ENCODE data around the gene PALLD.

The PALLD gene

DNA sequence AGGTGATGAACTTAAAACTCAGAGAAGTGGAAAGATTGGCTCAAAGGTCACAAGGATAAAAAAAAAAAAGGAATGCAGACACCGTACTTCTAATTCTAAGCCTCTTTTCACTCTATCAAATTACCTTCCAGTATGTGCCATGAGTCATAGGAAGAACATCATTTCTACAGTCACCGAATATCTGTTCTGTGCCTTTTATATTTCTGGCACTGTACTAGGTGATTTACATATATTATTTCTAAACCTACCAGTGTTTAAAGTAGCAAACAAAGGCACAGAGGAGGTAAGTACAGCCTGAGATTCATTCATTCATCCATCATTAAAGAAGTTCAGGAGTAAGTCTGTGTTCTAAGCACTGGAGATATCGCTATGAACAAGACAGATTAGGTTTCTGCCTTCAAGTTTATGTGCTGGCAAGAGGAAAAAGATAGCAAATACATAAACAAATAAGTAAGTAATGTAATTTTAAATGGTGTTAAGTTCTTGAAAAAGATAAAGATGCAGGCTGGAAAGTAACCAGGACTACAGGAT is 65.3 kb downstream of the PALLD start:
- DNase-seq, result no peak

GRCh38 chr4:168564023-168564422 is 67.2 kb downstream of the PALLD start:
- no peak for DNase-seq

DNA sequence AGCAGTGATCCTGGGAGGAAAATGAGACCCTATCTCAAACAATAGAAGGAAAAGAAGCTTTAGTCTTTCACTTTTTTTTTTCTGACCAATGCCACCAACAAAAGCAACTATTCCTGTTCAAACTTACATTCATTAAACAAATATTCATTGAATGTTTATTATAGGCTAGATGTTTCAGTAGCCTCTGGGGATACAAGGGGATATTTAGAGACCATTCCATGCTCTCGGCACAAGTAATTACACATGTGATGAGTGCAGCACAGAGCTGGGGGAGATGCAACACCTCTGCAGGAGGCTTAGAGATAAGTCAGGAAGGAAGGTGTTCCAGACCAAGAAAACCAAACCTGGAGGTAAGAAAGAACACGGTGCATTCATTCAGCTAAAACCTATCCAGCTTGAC is 68.3 kb downstream of the PALLD start:
- DNase-seq, result no peak

- DNase-seq, result no peak
These were observed 69.9 kb downstream of the PALLD start for GRCh38 chr4:168566726-168567125.

DNA sequence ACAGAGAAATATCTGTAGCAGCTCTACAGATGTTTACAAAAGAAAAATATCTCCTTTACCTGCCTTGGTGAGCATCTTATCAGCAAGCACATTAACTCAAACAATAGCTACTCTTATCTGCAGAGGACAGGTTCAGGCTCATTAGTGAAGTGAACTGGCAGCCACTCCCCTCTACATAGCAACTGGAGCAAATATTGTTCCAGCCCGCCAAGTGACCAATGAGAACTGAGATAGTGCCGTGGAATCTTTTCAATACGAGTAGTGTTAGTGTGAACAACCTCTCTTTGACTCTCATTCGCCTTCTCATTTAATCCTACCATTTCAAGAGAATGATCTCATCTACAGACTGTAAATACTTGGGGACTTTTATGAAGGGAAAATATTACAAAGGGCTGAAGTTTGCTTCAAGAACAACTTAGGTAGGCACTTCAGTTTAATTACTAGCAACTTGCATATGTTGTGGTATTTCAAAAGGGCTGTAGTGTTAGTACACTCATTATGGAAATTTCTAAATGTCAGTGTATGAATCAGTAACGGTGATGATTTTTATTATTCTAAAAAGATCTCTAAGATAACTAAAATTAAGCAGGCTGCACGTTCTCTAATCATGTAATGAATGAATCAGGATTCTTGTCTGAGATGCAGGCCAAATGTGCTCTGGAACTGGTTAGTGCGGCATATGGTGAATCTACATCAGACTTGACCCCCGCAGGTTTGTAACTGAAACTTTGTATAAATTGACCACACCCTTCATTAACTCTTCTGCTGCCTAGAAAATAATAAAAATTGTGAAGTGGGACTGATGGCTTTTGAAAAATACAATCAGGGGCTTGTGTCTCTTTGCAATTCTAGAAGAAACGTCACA is 72.4 kb downstream of the PALLD start:
- no peak for DNase-seq

- DNase-seq, result no peak
These were observed 73.1 kb downstream of the PALLD start for GRCh38 chr4:168569931-168570276.

DNA sequence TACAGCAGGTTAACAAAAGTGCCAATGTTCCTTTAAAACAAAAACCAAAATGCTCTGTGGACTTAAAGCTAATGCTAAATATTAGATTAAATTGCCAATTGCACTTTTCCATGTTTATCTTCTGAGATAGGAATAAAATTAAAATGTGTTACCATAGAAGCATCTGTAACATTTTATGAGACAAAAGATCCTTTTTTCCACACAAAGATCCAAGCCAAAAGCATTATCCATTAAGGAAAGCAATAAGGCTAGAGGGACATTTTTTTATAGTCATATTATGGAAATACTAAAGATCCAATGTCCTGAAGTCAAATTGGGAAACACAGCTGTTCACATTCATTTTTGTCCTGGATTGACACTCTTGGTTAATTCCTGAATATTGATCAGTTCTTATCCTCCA is 73.6 kb downstream of the PALLD start:
- DNase-seq, result no peak

GRCh38 chr4:168572002-168572401 is 75.2 kb downstream of the PALLD start:
- no peak for DNase-seq

- DNase-seq, result no peak
These were observed 77.0 kb downstream of the PALLD start for GRCh38 chr4:168573870-168574269.

DNA sequence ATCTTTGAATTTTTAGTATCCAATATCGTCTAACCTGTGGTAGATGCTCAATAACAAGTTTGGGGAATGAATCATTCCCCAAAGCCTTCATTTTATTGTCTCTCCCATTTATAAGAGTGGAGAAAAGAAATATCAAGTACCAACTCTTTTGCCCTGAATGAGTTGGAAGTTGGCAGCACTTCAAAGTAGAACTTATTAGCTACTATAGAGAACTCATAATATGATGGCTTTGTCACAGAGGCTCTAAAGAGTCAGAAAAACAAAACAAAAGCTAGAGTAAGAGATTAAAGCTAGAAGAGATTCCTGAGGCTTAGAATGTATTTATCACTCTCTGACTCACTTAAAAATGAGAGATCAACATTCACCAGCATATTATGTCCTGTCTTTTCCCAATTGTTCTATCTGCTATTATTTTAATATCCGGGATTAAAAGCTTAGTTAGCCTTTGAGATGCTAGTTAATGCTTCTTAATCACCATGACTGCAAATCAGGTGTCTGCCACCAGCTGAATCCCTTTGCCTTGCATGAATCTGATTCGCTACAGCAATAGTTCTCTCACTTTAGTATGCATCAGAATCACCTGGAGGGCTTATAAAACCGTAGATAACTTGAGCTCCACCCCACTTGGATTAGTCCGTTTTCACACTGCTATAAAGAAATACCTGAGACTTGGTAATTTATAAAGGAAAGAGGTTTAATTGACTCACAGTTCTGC is 77.9 kb downstream of the PALLD start:
- no peak for DNase-seq

DNA sequence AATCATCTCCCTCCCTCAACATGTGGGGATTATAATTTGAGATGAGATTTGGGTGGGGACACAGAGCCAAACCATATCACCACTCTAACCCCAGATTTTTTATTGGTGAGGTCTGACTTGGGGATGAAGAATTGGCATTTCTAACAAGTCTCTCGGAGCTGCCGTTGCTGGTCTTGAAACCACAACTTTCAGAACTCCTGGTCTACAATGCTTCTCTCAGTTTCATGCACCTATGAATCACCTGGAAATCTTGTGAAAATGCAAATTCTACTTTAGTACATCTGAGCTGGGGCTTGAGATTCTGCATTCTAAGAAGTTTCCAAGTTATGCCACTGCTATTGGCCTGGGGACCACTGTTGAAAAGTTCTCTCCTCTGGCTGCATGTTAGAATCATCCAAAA is 78.6 kb downstream of the PALLD start:
- no peak for DNase-seq

DNA sequence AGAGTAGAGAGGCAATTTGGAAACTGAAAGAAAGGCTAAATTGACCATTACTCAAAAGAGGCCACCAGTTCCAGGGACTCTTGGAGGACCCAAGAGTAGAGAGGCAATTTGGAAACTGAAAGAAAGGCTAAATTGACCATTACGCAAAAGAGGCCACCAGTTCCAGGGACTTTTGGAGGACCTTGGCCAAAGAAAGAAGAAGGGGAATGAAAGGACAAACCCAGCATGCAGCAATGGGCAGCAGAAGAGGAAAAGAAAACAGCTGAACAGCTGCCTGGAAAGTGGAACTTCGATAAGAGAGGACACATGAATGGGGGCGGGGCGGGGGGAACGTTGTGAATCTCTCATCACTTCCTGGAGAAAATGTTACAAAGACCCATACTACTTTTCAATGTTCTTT is 80.8 kb downstream of the PALLD start:
- no peak for DNase-seq

DNA sequence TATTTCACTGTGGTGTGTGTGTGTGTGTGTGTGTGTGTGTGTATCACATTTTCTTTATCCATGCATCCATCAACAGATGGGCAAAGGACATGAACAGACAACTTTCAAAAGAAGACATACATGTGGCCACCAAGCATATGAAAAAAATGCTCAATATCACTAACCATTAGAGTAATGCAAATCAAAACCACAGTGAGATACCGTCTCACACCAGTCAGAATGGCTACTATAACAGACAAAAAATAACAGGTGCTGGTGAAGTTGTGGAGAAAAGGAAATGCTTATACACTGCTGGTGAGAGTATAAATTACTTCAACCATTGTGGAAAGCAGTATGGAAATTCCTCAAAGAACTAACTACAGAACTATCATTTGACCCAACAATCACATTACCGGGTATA is 83.4 kb downstream of the PALLD start:
- no peak for DNase-seq

GRCh38 chr4:168584321-168584771 is 87.5 kb downstream of the PALLD start:
- DNase-seq, result no peak

- DNase-seq, result no peak
These were observed 88.6 kb downstream of the PALLD start for GRCh38 chr4:168585168-168586091.

DNA sequence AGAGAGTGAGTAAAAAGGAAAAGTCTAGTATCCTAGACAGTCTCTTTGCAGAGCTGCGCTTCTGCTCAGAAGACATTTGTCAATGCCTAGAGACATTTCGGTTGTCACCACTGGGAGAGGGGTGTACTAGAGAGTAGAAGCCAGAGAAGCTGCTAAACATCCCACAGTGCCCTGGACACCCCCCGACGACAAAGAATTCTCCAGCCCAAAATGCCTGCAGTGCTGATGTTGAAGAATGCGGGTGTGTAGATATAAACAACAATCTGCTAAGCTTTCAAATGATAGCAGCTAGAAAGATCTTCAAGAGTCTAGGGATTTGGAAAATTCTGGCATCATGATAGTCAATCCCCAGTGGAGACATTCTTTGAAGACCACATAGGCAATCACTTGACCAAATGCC is 90.1 kb downstream of the PALLD start:
- DNase-seq, result no peak

GRCh38 chr4:168587411-168588125 is 90.7 kb downstream of the PALLD start:
- no peak for DNase-seq

DNA sequence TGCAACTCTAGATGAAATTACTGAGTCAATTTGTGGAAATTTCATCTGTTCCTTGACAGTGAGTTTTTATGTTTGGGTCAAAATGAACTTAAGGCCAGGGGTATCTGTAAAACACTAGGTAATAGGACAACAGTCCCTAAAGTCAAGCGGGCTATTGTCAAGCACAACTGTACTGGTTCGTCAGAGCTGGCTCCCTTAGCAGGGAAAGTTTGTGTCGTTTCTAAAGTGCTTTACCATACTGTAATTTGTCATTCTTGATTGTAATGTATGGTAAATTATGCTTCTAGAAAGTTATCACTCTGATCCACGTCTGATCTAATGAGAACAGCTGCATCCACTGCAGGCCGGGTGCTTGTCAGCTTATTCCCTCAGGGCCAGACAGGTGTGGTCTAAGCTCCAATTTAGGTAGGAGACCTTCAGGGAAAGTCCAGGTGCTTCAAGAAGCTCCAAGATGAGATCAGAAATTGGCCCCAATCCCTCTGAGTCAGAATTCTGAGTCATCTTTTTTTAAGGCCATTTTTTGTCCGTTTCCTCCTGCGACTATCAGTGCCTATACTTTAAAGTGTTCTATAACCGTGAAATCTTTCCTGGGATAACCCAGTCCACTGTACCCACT is 92.2 kb downstream of the PALLD start:
- DNase-seq, result no peak

DNA sequence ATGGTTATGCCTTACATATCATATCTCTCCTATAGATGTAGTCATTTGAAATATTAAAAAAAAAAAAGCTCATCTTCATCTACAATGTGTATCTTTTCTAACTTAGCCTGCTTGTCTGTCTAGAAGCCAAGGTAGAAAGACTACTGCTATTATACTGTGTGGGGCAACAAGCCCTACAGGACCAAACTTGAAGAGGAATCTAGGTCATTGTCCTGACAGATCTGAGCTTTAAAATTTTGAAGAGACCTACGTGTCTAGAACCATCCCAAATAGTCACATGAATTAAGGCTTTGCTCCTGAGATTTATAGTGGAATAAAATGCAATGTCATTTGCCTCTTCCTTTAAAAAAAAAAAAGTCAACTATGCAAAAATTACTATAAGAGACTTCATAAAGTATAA is 95.8 kb downstream of the PALLD start:
- no peak for DNase-seq

GRCh38 chr4:168593399-168593798 is 96.5 kb downstream of the PALLD start:
- DNase-seq, result no peak

DNA sequence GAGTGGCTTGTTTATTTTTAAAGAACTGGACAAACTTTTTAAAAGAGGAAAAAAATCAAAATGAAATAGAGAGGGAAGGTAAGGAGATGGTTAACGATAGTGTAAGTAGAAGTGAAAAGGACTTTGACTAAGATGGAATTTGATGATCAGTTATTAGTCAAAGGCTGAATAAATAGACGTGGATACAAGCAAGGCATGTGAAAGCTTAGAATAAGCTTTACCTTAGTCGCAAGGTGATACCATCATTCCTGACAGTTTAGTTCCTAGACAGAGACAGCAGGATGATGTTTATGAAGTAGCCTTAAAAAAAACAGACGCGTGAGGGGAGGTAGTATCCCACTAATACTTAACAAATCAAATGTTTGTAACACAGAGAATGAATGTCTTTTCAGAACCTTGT is 97.3 kb downstream of the PALLD start:
- no peak for DNase-seq

DNA sequence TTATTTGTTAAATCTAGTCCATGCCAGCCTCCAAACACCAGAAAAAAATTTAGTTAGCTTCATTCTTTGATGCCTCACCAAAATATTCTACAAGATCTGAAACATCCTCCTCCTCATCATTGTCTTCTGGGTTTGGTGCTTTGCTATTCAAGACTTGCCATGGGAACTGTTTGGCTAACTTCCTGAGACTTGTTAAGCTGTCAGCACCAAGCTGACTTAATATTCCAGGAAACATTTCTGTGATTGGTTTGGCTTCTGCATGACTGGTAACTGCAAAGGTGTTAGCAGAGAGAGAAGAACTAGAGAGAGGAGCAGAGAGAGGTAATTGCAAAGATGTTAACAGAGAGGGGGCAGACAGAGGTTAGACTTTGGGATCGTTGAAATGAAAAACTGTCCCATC is 101.3 kb downstream of the PALLD start:
- DNase-seq, result no peak
